H9 (cell line): Measurements from ENCODE around the gene GNAO1. TPM values are rescaled to one million over a fixed set of nuclear protein-coding genes. Genes with fewer than 3 reads are reported as not detected.

Source experiments
- DNase-seq: peaks from one replicate; pipeline ENCODE4 v3.0.0-alpha.2; 2017
- H2AFZ ChIP-seq: one replicate; pipeline ENCODE4 v1.6.1; 2013; ENCODE audit warnings: mild to moderate bottlenecking, low read length, control low read depth, moderate library complexity
- H2AK5ac ChIP-seq: 2 replicates; pipeline ENCODE4 v1.6.1; 2013; ENCODE audit warnings: low read length, control low read depth, mixed read lengths; ENCODE audit not compliant: insufficient read length
- H2BK120ac ChIP-seq: one replicate; pipeline ENCODE4 v1.6.1; 2013; ENCODE audit warnings: low read depth, mild to moderate bottlenecking, low read length, control low read depth, inconsistent platforms; ENCODE audit not compliant: poor library complexity, severe bottlenecking
- H2BK12ac ChIP-seq: 2 replicates; pipeline ENCODE4 v1.6.1; 2013; ENCODE audit warnings: low read length, control low read depth, mixed read lengths, low read depth; ENCODE audit not compliant: insufficient read length
- H2BK15ac ChIP-seq: 2 replicates; pipeline ENCODE4 v1.6.1; 2013; ENCODE audit warnings: low read depth, low read length, control low read depth
- H2BK20ac ChIP-seq: one replicate; pipeline ENCODE4 v1.6.1; 2013; ENCODE audit warnings: low read depth, mild to moderate bottlenecking, low read length, control low read depth, inconsistent platforms; ENCODE audit not compliant: poor library complexity, severe bottlenecking
- H2BK5ac ChIP-seq: 2 replicates; pipeline ENCODE4 v1.6.1; 2013; ENCODE audit warnings: low read length, control low read depth, mixed read lengths; ENCODE audit not compliant: insufficient read length
- H3K14ac ChIP-seq: 2 replicates; pipeline ENCODE4 v1.6.1; 2013; ENCODE audit warnings: low read length, control low read depth; ENCODE audit not compliant: insufficient read depth
- H3K18ac ChIP-seq: 2 replicates; pipeline ENCODE4 v1.6.1; 2013; ENCODE audit warnings: low read depth, mild to moderate bottlenecking, mixed read lengths, low read length, control low read depth; ENCODE audit not compliant: insufficient read length
- H3K23ac ChIP-seq: 2 replicates; pipeline ENCODE4 v1.6.1; 2013; ENCODE audit warnings: low read length, control low read depth, mixed read lengths, low read depth; ENCODE audit not compliant: insufficient read length
- H3K23me2 ChIP-seq: 2 replicates; pipeline ENCODE4 v1.6.1; 2013; ENCODE audit warnings: low read depth, mild to moderate bottlenecking, mixed read lengths, low read length, control low read depth; ENCODE audit not compliant: insufficient read length, poor library complexity, severe bottlenecking
- H3K27ac ChIP-seq: 2 replicates; pipeline ENCODE4 v1.5.1; 2013; ENCODE audit warnings: low read length, control low read depth, mixed read lengths, low read depth; ENCODE audit not compliant: insufficient read length
- H3K27me3 ChIP-seq: 2 replicates; pipeline ENCODE4 v1.6.1; 2013; ENCODE audit warnings: low read length, control low read depth, inconsistent platforms; ENCODE audit not compliant: insufficient read depth
- H3K4ac ChIP-seq: 2 replicates; pipeline ENCODE4 v1.6.1; 2013; ENCODE audit warnings: low read depth, mild to moderate bottlenecking, control low read depth, inconsistent platforms, low read length, moderate library complexity
- H3K4me1 ChIP-seq: 2 replicates; pipeline ENCODE4 v1.6.1; 2013; ENCODE audit warnings: low read length, control low read depth, inconsistent platforms; ENCODE audit not compliant: insufficient read depth
- H3K4me2 ChIP-seq: 2 replicates; pipeline ENCODE4 v1.6.1; 2013; ENCODE audit warnings: low read length, control low read depth, mixed read lengths; ENCODE audit not compliant: insufficient read length, insufficient read depth
- H3K56ac ChIP-seq: 2 replicates; pipeline ENCODE4 v1.6.1; 2013; ENCODE audit warnings: low read depth, mild to moderate bottlenecking, mixed read lengths, low read length, control low read depth; ENCODE audit not compliant: insufficient read length
- H3K79me1 ChIP-seq: 2 replicates; pipeline ENCODE4 v1.6.1; 2013; ENCODE audit warnings: low read depth, mild to moderate bottlenecking, moderate library complexity, low read length, control low read depth, inconsistent platforms; ENCODE audit not compliant: insufficient read depth, poor library complexity, severe bottlenecking
- H3K79me2 ChIP-seq: 2 replicates; pipeline ENCODE4 v1.6.1; 2013; ENCODE audit warnings: low read length, control low read depth, inconsistent platforms; ENCODE audit not compliant: insufficient read depth
- H3K9ac ChIP-seq: 2 replicates; pipeline ENCODE4 v1.6.1; 2013; ENCODE audit warnings: low read length, control low read depth, mixed read lengths; ENCODE audit not compliant: insufficient read length; ENCODE audit errors: extremely low read depth
- H3K9me3 ChIP-seq: one replicate; pipeline ENCODE4 v1.6.1; 2013; ENCODE audit warnings: low read depth, low read length, inconsistent platforms; ENCODE audit not compliant: control insufficient read depth
- H3T11ph ChIP-seq: one replicate; pipeline ENCODE4 v1.6.1; 2013; ENCODE audit warnings: mild to moderate bottlenecking, low read length, control low read depth, inconsistent platforms
- H4K20me1 ChIP-seq: one replicate; pipeline ENCODE4 v1.6.1; 2013; ENCODE audit not compliant: control insufficient read depth, insufficient read length, insufficient read depth
- H4K5ac ChIP-seq: 2 replicates; pipeline ENCODE4 v1.6.1; 2013; ENCODE audit warnings: low read depth, mild to moderate bottlenecking, mixed read lengths, low read length, control low read depth; ENCODE audit not compliant: insufficient read length
- H4K8ac ChIP-seq: replicated peaks from 2 replicates; pipeline ENCODE4 v1.6.1; 2013; ENCODE audit warnings: low read length, control low read depth, mixed read lengths, low read depth; ENCODE audit not compliant: insufficient read length
- H4K91ac ChIP-seq: 2 replicates; pipeline ENCODE4 v1.6.1; 2013; ENCODE audit warnings: low read depth, mild to moderate bottlenecking, moderate library complexity, mixed read lengths, low read length, control low read depth; ENCODE audit not compliant: insufficient read length
- H3K27ac Mint-ChIP-seq, 3 experiments: 2 replicates in 2 of 3; 3 replicates in 1 of 3; pipeline ENCODE4 v1.8.0; 2020 to 2021; ENCODE audit warnings: mixed read lengths in 3 of 3, mild to moderate bottlenecking in 1 of 3, moderate library complexity in 1 of 3
- H3K27me3 Mint-ChIP-seq: 2 replicates; pipeline ENCODE4 v1.8.0; 2021; ENCODE audit warnings: low read depth, mild to moderate bottlenecking, moderate library complexity, mixed read lengths
- H3K36me3 Mint-ChIP-seq, 3 experiments: 2 replicates in 2 of 3; 3 replicates in 1 of 3; pipeline ENCODE4 v1.8.0; 2020 to 2021; ENCODE audit warnings: low read depth in 3 of 3, mixed read lengths in 3 of 3; ENCODE audit not compliant: insufficient read depth in 1 of 3
- H3K4me1 Mint-ChIP-seq, 2 experiments: 2 replicates each; pipeline ENCODE4 v1.8.0; 2020; ENCODE audit warnings: mixed read lengths in 2 of 2
- H3K4me3 Mint-ChIP-seq, 2 experiments: 2 replicates in 1 of 2; 3 replicates in 1 of 2; pipeline ENCODE4 v1.8.0; 2020 to 2021; ENCODE audit warnings: mild to moderate bottlenecking in 2 of 2, mixed read lengths in 2 of 2, moderate library complexity in 1 of 2
- H3K9me3 Mint-ChIP-seq, 2 experiments: 2 replicates in 1 of 2; 3 replicates in 1 of 2; pipeline ENCODE4 v1.8.0; 2020; ENCODE audit warnings: mild to moderate bottlenecking in 2 of 2, mixed read lengths in 2 of 2, moderate library complexity in 1 of 2
- WGBS: extraction: QIAGEN DNeasy Blood & Tissue Kit; methylation state at CpG from one replicate; pipeline ENCODE4 v1.1.7; 2013; ENCODE audit warnings: missing lambda C conversion rate, low lambda C conversion rate, mixed read lengths; ENCODE audit not compliant: insufficient read length; ENCODE audit errors: extremely low coverage; 5-methylcytosine and 5-hydroxymethylcytosine counted together
- total RNA-seq: library from RNA; stranded (reverse); gene quantifications from 2 replicates; pipeline ENCODE4 v1.2.1, GENCODE V29; 2021
- TF ChIP-seq, protein P1 (sequence below): fragments of 200-600 bp; sonication (generic); conservative IDR thresholded peaks from 3 replicates; pipeline ENCODE4 v1.8.0; 2021; ENCODE audit warnings: antibody characterized with exemption, mild to moderate bottlenecking

Gene GNAO1
- total RNA-seq, 1 experiment from 2014 or later, result 16.9 TPM

DNA sequence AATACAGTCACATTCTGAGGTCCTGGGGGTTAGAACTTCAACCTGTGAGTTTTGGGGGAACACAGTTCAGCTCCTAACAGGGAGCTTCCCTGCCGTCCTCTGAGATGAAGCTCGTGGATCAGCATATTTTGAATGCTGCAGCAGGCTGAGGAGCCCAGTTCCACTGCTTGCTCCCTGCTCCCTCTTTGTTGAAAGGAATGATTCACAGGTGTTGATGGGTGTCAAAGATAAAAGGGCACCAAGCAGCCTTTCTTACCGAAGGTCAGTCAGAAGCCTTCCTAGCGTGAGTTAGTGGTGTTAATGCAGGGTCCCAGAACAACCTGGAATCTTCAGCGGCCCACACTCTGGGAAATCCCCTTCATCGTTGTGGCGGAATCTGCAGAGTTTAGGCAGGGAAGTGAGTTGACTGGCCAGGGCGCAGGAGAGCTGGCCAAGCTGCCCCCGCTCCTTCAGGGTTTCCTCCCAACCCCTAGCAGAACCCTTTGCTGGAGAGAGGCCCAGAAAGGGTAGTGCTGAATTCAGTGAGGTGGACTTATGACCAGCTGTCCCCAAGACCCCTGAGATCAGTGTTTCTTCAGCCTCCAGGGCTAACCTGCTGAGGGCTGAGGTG is 114.8 kb downstream of the GNAO1 start:
- Histone ChIP-seq H3K4me2 (no peak overlapping the region), H2BK5ac (no peak overlapping the region), H3K23me2 (no peaks in the 10 kb centered on the region), H2BK120ac (no peak overlapping the region), H3K23ac (no peak overlapping the region), H3K14ac (no peak overlapping the region), H2AK5ac (no peak overlapping the region), H3K4me1 (no peaks in the 10 kb centered on the region), H3K27ac (no peak overlapping the region), H3T11ph (no peak overlapping the region), H2AFZ (no peak overlapping the region), H3K27me3 (no peaks in the 10 kb centered on the region), H4K20me1 (no peaks in the 10 kb centered on the region), H3K56ac (no peak overlapping the region), H2BK12ac (no peak overlapping the region), H3K4ac (no peak overlapping the region), H4K8ac (no peak overlapping the region), H3K9ac (no peak overlapping the region), H3K79me1 (no peaks in the 10 kb centered on the region), H3K79me2 (no peaks in the 10 kb centered on the region), H4K5ac (no peak overlapping the region), H3K18ac (no peak overlapping the region), H2BK15ac (no peak overlapping the region), H3K9me3 (no peaks in the 10 kb centered on the region), H4K91ac (no peak overlapping the region), H2BK20ac (no peak overlapping the region)
- Mint-ChIP-seq H3K4me3 (no peak overlapping the region), H3K36me3 (peaks cover 0 to 5% (median 0%) of the 10 kb centered on the region in 3 experiments; a peak in 2 of 7 replicates), H3K27me3 (no peaks in the 10 kb centered on the region; the same call in none of the 2 replicates), H3K9me3 (no peaks in the 10 kb centered on the region), H3K4me1 (peaks cover 21 to 37% of the 10 kb centered on the region in 2 experiments), H3K27ac (no peak overlapping the region)
- TF ChIP-seq, protein P1, sequence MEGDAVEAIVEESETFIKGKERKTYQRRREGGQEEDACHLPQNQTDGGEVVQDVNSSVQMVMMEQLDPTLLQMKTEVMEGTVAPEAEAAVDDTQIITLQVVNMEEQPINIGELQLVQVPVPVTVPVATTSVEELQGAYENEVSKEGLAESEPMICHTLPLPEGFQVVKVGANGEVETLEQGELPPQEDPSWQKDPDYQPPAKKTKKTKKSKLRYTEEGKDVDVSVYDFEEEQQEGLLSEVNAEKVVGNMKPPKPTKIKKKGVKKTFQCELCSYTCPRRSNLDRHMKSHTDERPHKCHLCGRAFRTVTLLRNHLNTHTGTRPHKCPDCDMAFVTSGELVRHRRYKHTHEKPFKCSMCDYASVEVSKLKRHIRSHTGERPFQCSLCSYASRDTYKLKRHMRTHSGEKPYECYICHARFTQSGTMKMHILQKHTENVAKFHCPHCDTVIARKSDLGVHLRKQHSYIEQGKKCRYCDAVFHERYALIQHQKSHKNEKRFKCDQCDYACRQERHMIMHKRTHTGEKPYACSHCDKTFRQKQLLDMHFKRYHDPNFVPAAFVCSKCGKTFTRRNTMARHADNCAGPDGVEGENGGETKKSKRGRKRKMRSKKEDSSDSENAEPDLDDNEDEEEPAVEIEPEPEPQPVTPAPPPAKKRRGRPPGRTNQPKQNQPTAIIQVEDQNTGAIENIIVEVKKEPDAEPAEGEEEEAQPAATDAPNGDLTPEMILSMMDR, result no peak
- WGBS, result no CpG with 5 or more reads among the region's 9 CpGs
- DNase-seq, result no peak
